Ishikawa (cell line): Measurements from ENCODE around the gene CCSAP.

ENCODE experiments used
- CEBPB ChIP-seq: IDR thresholded peaks from 2 replicates; pipeline ENCODE4 v1.6.1; 2012
- CREB1 ChIP-seq: IDR thresholded peaks from 2 replicates; pipeline ENCODE4 v1.6.1; 2012; ENCODE audit warnings: low read depth
- EGR1 ChIP-seq: IDR thresholded peaks from 2 replicates; pipeline ENCODE4 v1.6.1; 2012
- EP300 ChIP-seq: IDR thresholded peaks from 2 replicates; pipeline ENCODE4 v1.6.1; 2012; ENCODE audit warnings: borderline replicate concordance
- FOXM1 ChIP-seq: IDR thresholded peaks from 2 replicates; pipeline ENCODE4 v1.6.1; 2012; ENCODE audit warnings: low read depth, borderline replicate concordance
- MAX ChIP-seq: IDR thresholded peaks from 2 replicates; pipeline ENCODE4 v1.6.1; 2012
- NFIC ChIP-seq: IDR thresholded peaks from 2 replicates; pipeline ENCODE4 v1.6.1; 2012
- RAD21 ChIP-seq: IDR thresholded peaks from 2 replicates; pipeline ENCODE4 v1.6.1; 2012; ENCODE audit warnings: low read depth
- REST ChIP-seq: IDR thresholded peaks from 2 replicates; pipeline ENCODE4 v1.6.1; 2012; ENCODE audit warnings: low read depth, mild to moderate bottlenecking
- TAF1 ChIP-seq: IDR thresholded peaks from 2 replicates; pipeline ENCODE4 v1.6.1; 2012; ENCODE audit warnings: low read depth, mild to moderate bottlenecking
- TCF12 ChIP-seq: IDR thresholded peaks from 2 replicates; pipeline ENCODE4 v1.6.1; 2012; ENCODE audit warnings: low read depth
- TEAD4 ChIP-seq: IDR thresholded peaks from 2 replicates; pipeline ENCODE4 v1.6.1; 2012
- USF1 ChIP-seq: IDR thresholded peaks from 2 replicates; pipeline ENCODE4 v1.6.1; 2012
- YY1 ChIP-seq: IDR thresholded peaks from 2 replicates; pipeline ENCODE4 v1.6.1; 2012; ENCODE audit warnings: low read depth
- ZBTB7A ChIP-seq: IDR thresholded peaks from 2 replicates; pipeline ENCODE4 v1.6.1; 2012; ENCODE audit warnings: low read depth

Gene CCSAP

GRCh38 chr1:229297746-229298145 is 45.1 kb downstream of the CCSAP start:
- TF ChIP-seq ZBTB7A = no peak
- TF ChIP-seq NFIC = no peak
- TF ChIP-seq MAX = no peak
- TF ChIP-seq RAD21 = no peak
- no peak for TF ChIP-seq YY1
- TF ChIP-seq EGR1 = no peak
- no peak for TF ChIP-seq TEAD4
- no peak for TF ChIP-seq USF1

GRCh38 chr1:229296541-229296941 is 46.3 kb downstream of the CCSAP start:
- TF ChIP-seq NFIC (no peak), FOXM1 (no peak), RAD21 (no peak)

- TF ChIP-seq REST = no peak
- no peak for TF ChIP-seq RAD21
- TF ChIP-seq TAF1 = no peak
- TF ChIP-seq EP300 = no peak
- no peak for TF ChIP-seq CEBPB
- no peak for TF ChIP-seq MAX
- TF ChIP-seq NFIC = no peak
- no peak for TF ChIP-seq TEAD4
- no peak for TF ChIP-seq ZBTB7A
- TF ChIP-seq TCF12 = no peak
- TF ChIP-seq YY1 = no peak
- TF ChIP-seq CREB1 = no peak
- no peak for TF ChIP-seq FOXM1
Measured at GRCh38 chr1:229295745-229296144, 47.1 kb downstream of the CCSAP start.

- TF ChIP-seq NFIC (no peak), USF1 (no peak), REST (no peak), ZBTB7A (no peak), CREB1 (no peak), FOXM1 (no peak), EGR1 (no peak), CEBPB (no peak), TAF1 (no peak), MAX (no peak), TEAD4 (no peak), RAD21 (no peak), EP300 (no peak), TCF12 (no peak), YY1 (no peak)
Measured at GRCh38 chr1:229293528-229294204, 49.2 kb downstream of the CCSAP start.

- TF ChIP-seq USF1 (no peak), TAF1 (no peak), MAX (no peak), NFIC (no peak), ZBTB7A (no peak), TCF12 (no peak), RAD21 (no peak), FOXM1 (no peak), EGR1 (no peak), CEBPB (no peak), CREB1 (no peak), EP300 (no peak)
Measured at GRCh38 chr1:229288516-229288915, 54.3 kb downstream of the CCSAP start.
